Activated naive CD8-positive, alpha-beta T cell treated with anti-CD3 and anti-CD28 coated beads, Interleukin-2, amount 50 U/mL, for 24 hours (primary cell): Measurements from ENCODE around the gene PRR35.

Experiments
- ATAC-seq: fragments of 150-1000 bp; cut with Tn5 transposase; one replicate; pipeline ENCODE4 v1.10.0; 2021
- DNase-seq: peaks from one replicate; pipeline ENCODE4 v3.0.0; 2021
- H3K27ac Mint-ChIP-seq: one replicate; pipeline ENCODE4 v1.8.0; 2021; ENCODE audit warnings: mild to moderate bottlenecking, mixed read lengths
- H3K27me3 Mint-ChIP-seq: one replicate; pipeline ENCODE4 v1.8.0; 2021; ENCODE audit warnings: mixed read lengths
- H3K36me3 Mint-ChIP-seq: one replicate; pipeline ENCODE4 v1.8.0; 2021; ENCODE audit warnings: low read depth, mixed read lengths
- H3K4me1 Mint-ChIP-seq: one replicate; pipeline ENCODE4 v1.8.0; 2021; ENCODE audit warnings: mixed read lengths
- H3K4me3 Mint-ChIP-seq: one replicate; pipeline ENCODE4 v1.8.0; 2021; ENCODE audit warnings: mild to moderate bottlenecking, moderate library complexity, mixed read lengths
- H3K9me3 Mint-ChIP-seq: one replicate; pipeline ENCODE4 v1.8.0; 2021; ENCODE audit warnings: mixed read lengths

The PRR35 gene

GRCh38 chr16:575354-576196 lies 15.4 kb downstream of the PRR35 start:
- no peak for DNase-seq

GRCh38 chr16:576197-576822 lies 16.1 kb downstream of the PRR35 start:
- Mint-ChIP-seq H3K4me1 (peaks cover 8% of the 10 kb centered on the region), H3K9me3 (no peaks in the 10 kb centered on the region), H3K27me3 (no peaks in the 10 kb centered on the region), H3K36me3 (no peaks in the 10 kb centered on the region), H3K27ac (no peak overlapping the region), H3K4me3 (no peak overlapping the region)
- DNase-seq = no peak
- no peak for ATAC-seq

More at GRCh38 chr16:575354-576196, 15.4 kb downstream of the PRR35 start:
- no peak for ATAC-seq
- Mint-ChIP-seq H3K27ac (no peak overlapping the region), H3K9me3 (no peaks in the 10 kb centered on the region), H3K27me3 (no peaks in the 10 kb centered on the region), H3K36me3 (no peaks in the 10 kb centered on the region), H3K4me3 (no peak overlapping the region), H3K4me1 (peaks cover 14% of the 10 kb centered on the region)

GRCh38 chr16:576823-577201 lies 16.6 kb downstream of the PRR35 start:
- Mint-ChIP-seq H3K27ac (no peak overlapping the region), H3K36me3 (no peaks in the 10 kb centered on the region), H3K4me3 (no peak overlapping the region), H3K27me3 (no peaks in the 10 kb centered on the region), H3K9me3 (no peaks in the 10 kb centered on the region), H3K4me1 (peaks cover 3% of the 10 kb centered on the region)
- ATAC-seq (no peak), DNase-seq (no peak)

- no peak overlapping the region for H3K27ac Mint-ChIP-seq
- H3K36me3 Mint-ChIP-seq = no peaks in the 10 kb centered on the region
- H3K27me3 Mint-ChIP-seq = no peaks in the 10 kb centered on the region
- no peaks in the 10 kb centered on the region for H3K9me3 Mint-ChIP-seq
- no peak for ATAC-seq
- H3K4me1 Mint-ChIP-seq = peaks cover 1% of the 10 kb centered on the region
- no peak for DNase-seq
- H3K4me3 Mint-ChIP-seq = no peak overlapping the region
Observed at GRCh38 chr16:577796-578195, 17.6 kb downstream of the PRR35 start.

- no peaks in the 10 kb centered on the region for H3K9me3 Mint-ChIP-seq
- DNase-seq = no peak
- H3K36me3 Mint-ChIP-seq = no peaks in the 10 kb centered on the region
- no peak for ATAC-seq
- no peaks in the 10 kb centered on the region for H3K27me3 Mint-ChIP-seq
- H3K4me3 Mint-ChIP-seq = no peak overlapping the region
- H3K27ac Mint-ChIP-seq = no peak overlapping the region
- H3K4me1 Mint-ChIP-seq = peaks cover 1% of the 10 kb centered on the region
Observed at GRCh38 chr16:578232-578869, 18.2 kb downstream of the PRR35 start.

- Mint-ChIP-seq H3K9me3 (no peaks in the 10 kb centered on the region), H3K4me3 (no peak overlapping the region), H3K27ac (no peak overlapping the region), H3K27me3 (no peaks in the 10 kb centered on the region), H3K4me1 (peaks cover 1% of the 10 kb centered on the region), H3K36me3 (no peaks in the 10 kb centered on the region)
- peak; percentile 89 for ATAC-seq
- peak; percentile 80 for DNase-seq
Observed at GRCh38 chr16:578870-579405, 18.7 kb downstream of the PRR35 start.

- peaks cover 1% of the 10 kb centered on the region for H3K4me1 Mint-ChIP-seq
- no peak overlapping the region for H3K27ac Mint-ChIP-seq
- no peaks in the 10 kb centered on the region for H3K36me3 Mint-ChIP-seq
Observed at GRCh38 chr16:580141-580945, 20.1 kb downstream of the PRR35 start.

GRCh38 chr16:580946-581498 lies 20.8 kb downstream of the PRR35 start:
- ATAC-seq (no peak), DNase-seq (no peak)
- no peaks in the 10 kb centered on the region for H3K9me3 Mint-ChIP-seq
- no peak overlapping the region for H3K27ac Mint-ChIP-seq
- no peaks in the 10 kb centered on the region for H3K36me3 Mint-ChIP-seq
- H3K27me3 Mint-ChIP-seq = no peaks in the 10 kb centered on the region
- peaks cover 1% of the 10 kb centered on the region for H3K4me1 Mint-ChIP-seq
- H3K4me3 Mint-ChIP-seq = no peak overlapping the region

More at GRCh38 chr16:580141-580945, 20.1 kb downstream of the PRR35 start:
- DNase-seq (no peak), ATAC-seq (no peak)
- Mint-ChIP-seq H3K27me3 (no peaks in the 10 kb centered on the region), H3K9me3 (no peaks in the 10 kb centered on the region), H3K4me3 (no peak overlapping the region)

- peaks cover 2% of the 10 kb centered on the region for H3K4me1 Mint-ChIP-seq
- no peak overlapping the region for H3K4me3 Mint-ChIP-seq
- no peak for DNase-seq
- H3K27ac Mint-ChIP-seq = no peak overlapping the region
- ATAC-seq = no peak
- H3K27me3 Mint-ChIP-seq = no peaks in the 10 kb centered on the region
- peaks cover under 1% of the 10 kb centered on the region for H3K36me3 Mint-ChIP-seq
- no peaks in the 10 kb centered on the region for H3K9me3 Mint-ChIP-seq
Observed at GRCh38 chr16:582218-582613, 22.0 kb downstream of the PRR35 start.

- peaks cover 6% of the 10 kb centered on the region for H3K4me1 Mint-ChIP-seq
- H3K27ac Mint-ChIP-seq = no peak overlapping the region
- H3K4me3 Mint-ChIP-seq = no peak overlapping the region
- ATAC-seq (no peak), DNase-seq (no peak)
- no peaks in the 10 kb centered on the region for H3K9me3 Mint-ChIP-seq
- H3K36me3 Mint-ChIP-seq = peaks cover 4% of the 10 kb centered on the region
- no peaks in the 10 kb centered on the region for H3K27me3 Mint-ChIP-seq
Observed at GRCh38 chr16:582614-583331, 22.6 kb downstream of the PRR35 start.

- ATAC-seq (no peak), DNase-seq (no peak)
- H3K27me3 Mint-ChIP-seq = no peaks in the 10 kb centered on the region
- H3K36me3 Mint-ChIP-seq = peaks cover 10% of the 10 kb centered on the region
- no peak overlapping the region for H3K4me3 Mint-ChIP-seq
- peaks cover 10% of the 10 kb centered on the region for H3K4me1 Mint-ChIP-seq
- H3K9me3 Mint-ChIP-seq = no peaks in the 10 kb centered on the region
- H3K27ac Mint-ChIP-seq = no peak overlapping the region
Observed at GRCh38 chr16:583470-583814, 23.2 kb downstream of the PRR35 start.

GRCh38 chr16:583815-584591 lies 23.8 kb downstream of the PRR35 start:
- Mint-ChIP-seq H3K4me1 (peaks cover 13% of the 10 kb centered on the region), H3K27ac (no peak overlapping the region), H3K4me3 (no peak overlapping the region), H3K27me3 (no peaks in the 10 kb centered on the region), H3K9me3 (no peaks in the 10 kb centered on the region), H3K36me3 (peaks cover 13% of the 10 kb centered on the region)
- DNase-seq (no peak), ATAC-seq (no peak)

- peaks cover 13% of the 10 kb centered on the region for H3K36me3 Mint-ChIP-seq
- peaks cover 11% of the 10 kb centered on the region for H3K4me1 Mint-ChIP-seq
- H3K4me3 Mint-ChIP-seq = no peak overlapping the region
- ATAC-seq (no peak), DNase-seq (no peak)
- no peaks in the 10 kb centered on the region for H3K27me3 Mint-ChIP-seq
- no peak overlapping the region for H3K27ac Mint-ChIP-seq
- no peaks in the 10 kb centered on the region for H3K9me3 Mint-ChIP-seq
Observed at GRCh38 chr16:585351-585750, 25.2 kb downstream of the PRR35 start.
